GM19240 (cell line): ENCODE results near the gene CELF2.

Source experiments
- DNase-seq: peaks from one replicate; pipeline ENCODE4 v3.0.0; 2011; ENCODE audit warnings: low spot score; ENCODE audit not compliant: insufficient read length

Gene CELF2

GRCh38 chr10:11324761-11325321, 307.2 kb downstream of the CELF2 start:
- no peak for DNase-seq

- DNase-seq = no peak
These were observed 308.1 kb downstream of the CELF2 start for GRCh38 chr10:11325817-11326216.

- no peak for DNase-seq
These were observed 308.6 kb downstream of the CELF2 start for GRCh38 chr10:11326241-11326640.

GRCh38 chr10:11326913-11327616, 309.4 kb downstream of the CELF2 start:
- no peak for DNase-seq

- DNase-seq = no peak
These were observed 310.8 kb downstream of the CELF2 start for GRCh38 chr10:11328264-11329061.

- DNase-seq = no peak
These were observed 311.5 kb downstream of the CELF2 start for GRCh38 chr10:11329062-11329673.

- no peak for DNase-seq
These were observed 312.8 kb downstream of the CELF2 start for GRCh38 chr10:11330383-11331045.

- DNase-seq = no peak
These were observed 313.4 kb downstream of the CELF2 start for GRCh38 chr10:11331046-11331577.

- no peak for DNase-seq
These were observed 314.1 kb downstream of the CELF2 start for GRCh38 chr10:11331726-11332125.

- no peak for DNase-seq
These were observed 315.2 kb downstream of the CELF2 start for GRCh38 chr10:11332846-11333245.

GRCh38 chr10:11334436-11334835, 316.8 kb downstream of the CELF2 start:
- no peak for DNase-seq

- no peak for DNase-seq
These were observed 317.5 kb downstream of the CELF2 start for GRCh38 chr10:11335167-11335652.

GRCh38 chr10:11335881-11336430, 318.3 kb downstream of the CELF2 start:
- no peak for DNase-seq

- no peak for DNase-seq
These were observed 319.1 kb downstream of the CELF2 start for GRCh38 chr10:11336722-11337162.

GRCh38 chr10:11337516-11337915, 319.8 kb downstream of the CELF2 start:
- DNase-seq = no peak

GRCh38 chr10:11338160-11338844, 320.6 kb downstream of the CELF2 start:
- no peak for DNase-seq

GRCh38 chr10:11339013-11339412, 321.3 kb downstream of the CELF2 start:
- DNase-seq = no peak

GRCh38 chr10:11339660-11340059, 322.0 kb downstream of the CELF2 start:
- no peak for DNase-seq

- no peak for DNase-seq
These were observed 323.8 kb downstream of the CELF2 start for GRCh38 chr10:11341283-11341960.

- DNase-seq = no peak
These were observed 326.4 kb downstream of the CELF2 start for GRCh38 chr10:11344081-11344480.
